Measurements from ENCODE around the gene CLN5.

- no peak for TF ChIP-seq CTCF (IDR thresholded peaks at IDR 0.05)
- no peak for TF ChIP-seq POLR2A (IDR thresholded peaks at IDR 0.05)
Measured at GRCh38 chr13:76976929-76977328, 15.0 kb upstream of the CLN5 start.

All from Peyer's patch (tissue), 4 donors.